Upper lobe of left lung (tissue), 4 donors: Measurements from ENCODE around the gene PEX26.

ENCODE experiments used
- EP300 ChIP-seq, 4 donors: sonication (generic); formaldehyde crosslinking; IDR thresholded peaks; one replicate each; pipeline ENCODE4 v1.5.1; 2017; ENCODE audit warnings: antibody characterized with exemption in 4 of 4, control low read depth in 2 of 4
- POLR2A ChIP-seq, 4 donors: fragments of 450-650 bp; IDR thresholded peaks; one replicate each; pipeline ENCODE4 v1.5.1; 2016 to 2017; ENCODE audit warnings: antibody characterized with exemption in 4 of 4, mild to moderate bottlenecking in 2 of 4
- POLR2AphosphoS5 ChIP-seq, 2 donors: sonication (generic); formaldehyde crosslinking; IDR thresholded peaks; one replicate each; pipeline ENCODE4 v1.5.1; 2017; ENCODE audit warnings: antibody characterized with exemption in 2 of 2
- TF ChIP-seq, protein P1 (sequence below), 6 experiments: fragments of 450-650 bp in 4 of 6; fragments of 200-600 bp in 2 of 6; sonication (generic) in 2 of 6; IDR thresholded peaks; one replicate each; pipeline ENCODE4 v1.5.1; 2016 to 2019; ENCODE audit warnings: antibody characterized with exemption in 6 of 6

DNA sequence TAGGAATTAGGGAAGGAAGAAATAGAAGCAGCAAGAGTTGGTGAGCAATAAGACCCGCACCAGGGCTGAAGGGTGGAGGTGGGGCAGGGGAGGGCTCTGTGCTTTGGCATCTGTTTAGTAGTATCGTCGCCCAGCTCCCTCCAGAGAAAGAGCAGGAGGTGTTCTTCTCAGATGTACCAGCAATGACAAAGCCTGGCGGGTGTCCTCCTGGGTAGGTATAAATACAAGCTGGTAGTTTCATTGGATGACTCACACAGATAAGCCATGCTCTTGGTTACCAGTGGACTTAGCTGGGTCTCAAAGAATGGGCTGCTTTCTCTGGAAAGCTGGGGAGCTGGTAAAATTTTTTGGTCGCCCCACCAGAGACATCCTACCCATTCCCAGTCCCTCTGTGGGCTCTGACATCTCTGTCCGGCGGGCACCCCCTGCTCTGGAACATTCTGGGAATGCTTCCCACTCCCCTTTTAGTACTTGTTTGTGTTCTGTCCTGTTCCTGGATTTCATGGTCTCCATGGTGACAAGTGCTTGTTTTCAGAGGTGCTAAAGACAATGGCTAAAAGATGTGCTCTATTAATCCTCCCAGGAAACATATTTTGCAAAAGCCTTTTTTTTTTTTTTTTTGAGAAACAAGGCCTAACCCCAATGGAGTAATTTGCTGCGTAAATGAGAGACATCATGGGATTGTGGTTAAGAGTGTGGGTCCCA is 17.5 kb downstream of the PEX26 start:
- TF ChIP-seq POLR2A (IDR thresholded peaks at IDR 0.05) (no peak), POLR2AphosphoS5 (IDR thresholded peaks at IDR 0.05) (no peak), EP300 (IDR thresholded peaks at IDR 0.05) (no peak)
- TF ChIP-seq, protein P1, sequence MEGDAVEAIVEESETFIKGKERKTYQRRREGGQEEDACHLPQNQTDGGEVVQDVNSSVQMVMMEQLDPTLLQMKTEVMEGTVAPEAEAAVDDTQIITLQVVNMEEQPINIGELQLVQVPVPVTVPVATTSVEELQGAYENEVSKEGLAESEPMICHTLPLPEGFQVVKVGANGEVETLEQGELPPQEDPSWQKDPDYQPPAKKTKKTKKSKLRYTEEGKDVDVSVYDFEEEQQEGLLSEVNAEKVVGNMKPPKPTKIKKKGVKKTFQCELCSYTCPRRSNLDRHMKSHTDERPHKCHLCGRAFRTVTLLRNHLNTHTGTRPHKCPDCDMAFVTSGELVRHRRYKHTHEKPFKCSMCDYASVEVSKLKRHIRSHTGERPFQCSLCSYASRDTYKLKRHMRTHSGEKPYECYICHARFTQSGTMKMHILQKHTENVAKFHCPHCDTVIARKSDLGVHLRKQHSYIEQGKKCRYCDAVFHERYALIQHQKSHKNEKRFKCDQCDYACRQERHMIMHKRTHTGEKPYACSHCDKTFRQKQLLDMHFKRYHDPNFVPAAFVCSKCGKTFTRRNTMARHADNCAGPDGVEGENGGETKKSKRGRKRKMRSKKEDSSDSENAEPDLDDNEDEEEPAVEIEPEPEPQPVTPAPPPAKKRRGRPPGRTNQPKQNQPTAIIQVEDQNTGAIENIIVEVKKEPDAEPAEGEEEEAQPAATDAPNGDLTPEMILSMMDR (IDR thresholded peaks at IDR 0.05), result no peak
